ENCODE measurements around the gene CACNB4. TPM values are rescaled to one million over a fixed set of nuclear protein-coding genes. Genes with fewer than 3 reads are reported as not detected.

CACNB4 gene
- total RNA-seq, 1 experiment from 2014 or later: 1.7 TPM

- in situ Hi-C loops (cut with HindIII; ENCODE audit: low pct_unique_long_range_greater_than_20kb, low sequenced_read_pairs): no loop called here
- Histone ChIP-seq H3K27me3 (ENCODE audit: control insufficient read depth, insufficient read depth, low read length) (peaks cover 9% of the 10 kb centered on the region; the same call in 1 of the 2 replicates), H3K27ac (ENCODE audit: low read length) (no peak overlapping the region), H3K4me1 (ENCODE audit: control insufficient read depth, insufficient read depth, low read length) (no peaks in the 10 kb centered on the region), H3K9me3 (ENCODE audit: control insufficient read depth, insufficient read depth, low read depth, low read length) (no peaks in the 10 kb centered on the region), H3K36me3 (ENCODE audit: control insufficient read depth, insufficient read depth, low read length) (no peaks in the 10 kb centered on the region), H3K4me3 (ENCODE audit: low read depth in 2 of 2, low read length in 2 of 2) (no peak overlapping the region)
- ATAC-seq: no peak
- CTCF ChIA-PET: no interaction called here
- POLR2A ChIA-PET: no interaction called here
- BruUV-seq (replicated peaks): no TSS peak
- TF ChIP-seq POLR2AphosphoS5 (IDR thresholded peaks at IDR 0.05; ENCODE audit: low read depth, low read length): no peak
- TF ChIP-seq REST (IDR thresholded peaks at IDR 0.05; ENCODE audit: insufficient read depth in 1 of 2, low read depth in 2 of 2, low read length in 1 of 2): no peak
- no peak for TF ChIP-seq CTCF (IDR thresholded peaks at IDR 0.05)
- TF ChIP-seq SIN3A (IDR thresholded peaks at IDR 0.05; ENCODE audit: borderline replicate concordance, insufficient read depth, low read depth, low read length): no peak
- no peak for TF ChIP-seq TCF7L2 (IDR thresholded peaks at IDR 0.05; ENCODE audit: low read depth, low read length)
- intact Hi-C loops (cut with micrococcal nuclease; ENCODE audit: unreplicated experiment): no loop called here
- no peak for DNase-seq (ENCODE audit: low read depth, low spot score)
Observed at GRCh38 chr2:151937966-151938365, 160.9 kb downstream of the CACNB4 start.

GRCh38 chr2:151936626-151937025 is 162.2 kb downstream of the CACNB4 start:
- POLR2A ChIA-PET: no interaction called here
- Histone ChIP-seq H3K9me3 (ENCODE audit: control insufficient read depth, insufficient read depth, low read depth, low read length) (no peaks in the 10 kb centered on the region), H3K36me3 (ENCODE audit: control insufficient read depth, insufficient read depth, low read length) (no peaks in the 10 kb centered on the region), H3K4me3 (ENCODE audit: low read depth in 2 of 2, low read length in 2 of 2) (no peak overlapping the region), H3K4me1 (ENCODE audit: control insufficient read depth, insufficient read depth, low read length) (no peaks in the 10 kb centered on the region), H3K27ac (ENCODE audit: low read length) (no peak overlapping the region), H3K27me3 (ENCODE audit: control insufficient read depth, insufficient read depth, low read length) (peaks cover 9% of the 10 kb centered on the region; the same call in 1 of the 2 replicates)
- DNase-seq (ENCODE audit: low read depth, low spot score) (no peak), ATAC-seq (no peak)
- CTCF ChIA-PET: no interaction called here
- TF ChIP-seq TCF7L2 (IDR thresholded peaks at IDR 0.05; ENCODE audit: low read depth, low read length) (no peak), REST (IDR thresholded peaks at IDR 0.05; ENCODE audit: insufficient read depth in 1 of 2, low read depth in 2 of 2, low read length in 1 of 2) (no peak), CTCF (IDR thresholded peaks at IDR 0.05) (no peak), SIN3A (IDR thresholded peaks at IDR 0.05; ENCODE audit: borderline replicate concordance, insufficient read depth, low read depth, low read length) (no peak), POLR2AphosphoS5 (IDR thresholded peaks at IDR 0.05; ENCODE audit: low read depth, low read length) (no peak)
- BruUV-seq (replicated peaks): no TSS peak
- in situ Hi-C loops (cut with HindIII; ENCODE audit: low pct_unique_long_range_greater_than_20kb, low sequenced_read_pairs) (no loop called here), intact Hi-C loops (cut with micrococcal nuclease; ENCODE audit: unreplicated experiment) (no loop called here)

All from Panc1 (cell line).